ENCODE results near the gene AVL9. TPM values are rescaled to one million over a fixed set of nuclear protein-coding genes. Genes with fewer than 3 reads are reported as not detected.

The AVL9 gene
- total RNA-seq, 4 donors from 2014 or later = 50.9 to 69.2 (median 62.9) TPM

- Histone ChIP-seq H3K4me3 (no peak overlapping the region), H3K27ac (peak overlapping the region in 2 of 4 donors; percentile 6 to 37), H3K36me3 (no peaks in the 10 kb centered on the region), H3K9me3 (no peaks in the 10 kb centered on the region), H3K4me1 (peaks cover 0 to 47% (median 18%) of the 10 kb centered on the region in 4 donors), H3K27me3 (no peaks in the 10 kb centered on the region)
- WGBS, 2 donors (ENCODE audit: low coverage in 1 of 2) = 38 to 43% methylated on average over 1 of the region's 1 CpG
- DNase-seq = no peak
- TF ChIP-seq EP300 (IDR thresholded peaks at IDR 0.05; ENCODE audit: low read depth) (no peak), POLR2A (IDR thresholded peaks at IDR 0.05) (no peak), POLR2AphosphoS5 (IDR thresholded peaks at IDR 0.05) (no peak), CTCF (IDR thresholded peaks at IDR 0.05) (no peak)
- intact Hi-C loops (cut with DNase I; ENCODE audit: low total_unique reads) (no loop called here), in situ Hi-C loops (cut with MboI; ENCODE audit: low pct_ligation_motif_present in 1 of 4, low pct_unique_long_range_greater_than_20kb in 1 of 4, low sequenced_read_pairs in 3 of 4) (no loop called here)
Observed at GRCh38 chr7:32500922-32501341, 5.6 kb downstream of the AVL9 start.

GRCh38 chr7:32501522-32501921 is 6.2 kb downstream of the AVL9 start:
- no peaks in the 10 kb centered on the region for H3K9me3 ChIP-seq
- in situ Hi-C loops (cut with MboI; ENCODE audit: low pct_ligation_motif_present in 1 of 4, low pct_unique_long_range_greater_than_20kb in 1 of 4, low sequenced_read_pairs in 3 of 4) (no loop called here), intact Hi-C loops (cut with DNase I; ENCODE audit: low total_unique reads) (no loop called here)
- H3K27me3 ChIP-seq = no peaks in the 10 kb centered on the region
- DNase-seq = no peak
- TF ChIP-seq EP300 (IDR thresholded peaks at IDR 0.05; ENCODE audit: low read depth) (no peak), POLR2AphosphoS5 (IDR thresholded peaks at IDR 0.05) (no peak), CTCF (IDR thresholded peaks at IDR 0.05) (no peak), POLR2A (IDR thresholded peaks at IDR 0.05) (no peak)
- peaks cover 0 to 42% (median 16%) of the 10 kb centered on the region in 4 donors for H3K4me1 ChIP-seq
- H3K4me3 ChIP-seq = no peak overlapping the region
- no peaks in the 10 kb centered on the region for H3K36me3 ChIP-seq
- peak overlapping the region in 2 of 4 donors; percentile 6 to 37 for H3K27ac ChIP-seq
- WGBS, 2 donors (ENCODE audit: low coverage in 1 of 2) = 80 to 81% methylated on average over 1 of the region's 1 CpG

- Histone ChIP-seq H3K27me3 (no peaks in the 10 kb centered on the region), H3K36me3 (no peaks in the 10 kb centered on the region), H3K4me3 (no peak overlapping the region), H3K27ac (no peak overlapping the region), H3K4me1 (peaks cover 0 to 31% (median 11%) of the 10 kb centered on the region in 4 donors), H3K9me3 (no peaks in the 10 kb centered on the region)
- in situ Hi-C loops (cut with MboI; ENCODE audit: low pct_ligation_motif_present in 1 of 4, low pct_unique_long_range_greater_than_20kb in 1 of 4, low sequenced_read_pairs in 3 of 4) = no loop called here
- 64 to 83% methylated on average over 2 to 4 of the region's 4 CpGs for WGBS, 2 donors (ENCODE audit: low coverage in 1 of 2)
- no peak for DNase-seq
- TF ChIP-seq POLR2AphosphoS5 (IDR thresholded peaks at IDR 0.05) (no peak), POLR2A (IDR thresholded peaks at IDR 0.05) (no peak), EP300 (IDR thresholded peaks at IDR 0.05; ENCODE audit: low read depth) (no peak), CTCF (IDR thresholded peaks at IDR 0.05) (no peak)
- intact Hi-C loops (cut with DNase I; ENCODE audit: low total_unique reads) = no loop called here
Observed at GRCh38 chr7:32502728-32503127, 7.4 kb downstream of the AVL9 start.

GRCh38 chr7:32506266-32507054 is 11.2 kb downstream of the AVL9 start:
- Histone ChIP-seq H3K36me3 (no peaks in the 10 kb centered on the region), H3K27ac (no peak overlapping the region), H3K27me3 (no peaks in the 10 kb centered on the region), H3K4me1 (peaks cover 0 to 25% (median 5%) of the 10 kb centered on the region in 4 donors), H3K4me3 (no peak overlapping the region), H3K9me3 (no peaks in the 10 kb centered on the region)
- DNase-seq = no peak
- in situ Hi-C loops (cut with MboI; ENCODE audit: low pct_ligation_motif_present in 1 of 4, low pct_unique_long_range_greater_than_20kb in 1 of 4, low sequenced_read_pairs in 3 of 4) (no loop called here), intact Hi-C loops (cut with DNase I; ENCODE audit: low total_unique reads) (no loop called here)
- WGBS, 2 donors (ENCODE audit: low coverage in 1 of 2) = 79 to 86% methylated on average over 5 of the region's 5 CpGs
- TF ChIP-seq EP300 (IDR thresholded peaks at IDR 0.05; ENCODE audit: low read depth) (no peak), POLR2A (IDR thresholded peaks at IDR 0.05) (no peak)
